Type B pancreatic cell (in vitro differentiated cells): ENCODE data around the gene PCDHB4. TPM values are rescaled to one million over a fixed set of nuclear protein-coding genes. Genes with fewer than 3 reads are reported as not detected.
"Not testable (repeated sequence)": the region's sequence is repeated elsewhere in the genome, so short reads cannot be mapped to it uniquely, and the experiment has no call there.

ENCODE experiments used
- DNase-seq: peaks from one replicate; pipeline ENCODE4 v3.0.0; 2021; ENCODE audit warnings: mixed read lengths; ENCODE audit not compliant: unreplicated experiment; ENCODE audit errors: extremely low spot score
- H3K27ac Mint-ChIP-seq: 2 replicates; pipeline ENCODE4 v1.8.0; 2021; ENCODE audit warnings: mild to moderate bottlenecking, mixed read lengths
- H3K27me3 Mint-ChIP-seq: 2 replicates; pipeline ENCODE4 v1.8.0; 2021; ENCODE audit warnings: mixed read lengths
- H3K36me3 Mint-ChIP-seq: 2 replicates; pipeline ENCODE4 v1.8.0; 2021; ENCODE audit warnings: mixed read lengths
- H3K4me1 Mint-ChIP-seq: one replicate; pipeline ENCODE4 v1.8.0; 2021; ENCODE audit warnings: mixed read lengths; ENCODE audit not compliant: unreplicated experiment
- H3K4me3 Mint-ChIP-seq: 2 replicates; pipeline ENCODE4 v1.8.0; 2021; ENCODE audit warnings: mild to moderate bottlenecking, mixed read lengths
- H3K9me3 Mint-ChIP-seq: 2 replicates; pipeline ENCODE4 v1.8.0; 2021; ENCODE audit warnings: mixed read lengths
- CTCF ChIP-seq: fragments of 200-600 bp; sonication (generic); conservative IDR thresholded peaks from 2 replicates; pipeline ENCODE4 v1.5.0; 2021; ENCODE audit warnings: antibody characterized with exemption, mild to moderate bottlenecking
- total RNA-seq: library from RNA; stranded (reverse); gene quantifications from 2 replicates; pipeline ENCODE4 v1.2.1, GENCODE V29; 2021; ENCODE audit warnings: low replicate concordance

The PCDHB4 gene
- total RNA-seq, 1 donor from 2014 or later = 2.7 TPM

DNA sequence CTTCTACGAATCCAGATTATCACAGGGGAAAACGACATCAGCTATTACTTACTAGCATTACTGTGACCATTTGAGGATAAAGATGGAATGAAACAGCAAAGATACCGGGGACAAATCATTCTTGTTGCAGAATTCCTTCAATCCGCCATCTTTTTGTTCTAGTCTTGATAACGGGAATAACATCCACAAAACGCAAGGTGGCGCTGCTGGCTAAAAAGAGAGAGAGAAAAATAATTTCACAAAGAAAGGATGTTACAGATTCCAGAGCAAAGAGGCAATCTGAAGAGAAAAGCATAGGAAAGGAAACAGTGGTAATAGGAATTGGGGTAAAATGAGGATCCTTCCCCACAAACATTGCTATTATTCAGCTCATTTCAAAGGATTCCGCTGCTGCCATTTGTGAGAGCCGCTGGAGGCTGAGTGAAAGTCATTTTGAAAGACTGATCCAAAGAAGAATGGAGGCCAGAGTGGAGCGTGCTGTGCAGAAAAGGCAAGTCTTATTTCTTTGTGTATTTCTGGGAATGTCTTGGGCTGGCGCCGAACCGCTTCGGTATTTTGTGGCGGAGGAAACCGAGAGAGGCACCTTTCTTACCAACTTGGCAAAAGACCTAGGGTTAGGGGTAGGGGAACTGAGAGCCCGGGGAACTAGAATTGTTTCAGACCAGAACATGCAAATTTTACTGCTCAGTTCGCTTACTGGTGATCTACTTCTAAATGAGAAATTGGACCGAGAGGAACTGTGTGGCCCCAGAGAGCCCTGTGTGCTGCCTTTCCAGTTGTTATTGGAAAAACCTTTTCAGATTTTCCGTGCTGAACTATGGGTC, 51.0 kb downstream of the PCDHB4 start, which contains the start of gene PCDHB7:
Gene PCDHB7, plus strand, starts transcription at position 264 of the 824 bp plus-strand sequence. Its CDS starts 192 bp downstream, at position 456.
- peak; percentile 60 for TF ChIP-seq CTCF
- Mint-ChIP-seq H3K4me1 (no peaks in the 10 kb centered on the region), H3K4me3 (no peak within 1 kb of the TSS), H3K36me3 (no peaks in the 10 kb centered on the region), H3K27me3 (no peaks in the 10 kb centered on the region), H3K27ac (no peak within 1 kb of the TSS), H3K9me3 (peaks cover 5% of the 10 kb centered on the region)
- DNase-seq = no peak

- not testable (repeated sequence) for H3K27ac Mint-ChIP-seq, H3K4me3 Mint-ChIP-seq, H3K27me3 Mint-ChIP-seq, H3K9me3 Mint-ChIP-seq, H3K4me1 Mint-ChIP-seq, DNase-seq, H3K36me3 Mint-ChIP-seq
Measured at GRCh38 chr5:141174291-141175104, 52.9 kb downstream of the PCDHB4 start.

Other genes starting within 250 kb of the PCDHB4 start
- gene PCDHA12, start 246.5 kb upstream of the PCDHB4 start, total RNA-seq = 10.2 and 27.3 TPM in 2 replicates
- 2.6 and 5.1 TPM in 2 replicates for gene PCDHA13, start 239.7 kb upstream of the PCDHB4 start, total RNA-seq
- 6.7 and 9.2 TPM in 2 replicates for gene PCDHAC1, start 195.5 kb upstream of the PCDHB4 start, total RNA-seq
- 2.7 and 3.5 TPM in 2 replicates for gene PCDHAC2, start 155.3 kb upstream of the PCDHB4 start, total RNA-seq
- gene PCDHB1, start 70.4 kb upstream of the PCDHB4 start, total RNA-seq = 0.05 and 0.24 TPM in 2 replicates
- 33.7 and 36.3 TPM in 2 replicates for gene PCDHB2, start 27.2 kb upstream of the PCDHB4 start, total RNA-seq
- 3.9 and 5.4 TPM in 2 replicates for gene PCDHB3, start 21.3 kb upstream of the PCDHB4 start, total RNA-seq
- gene PCDHB5, start 13.4 kb downstream of the PCDHB4 start, total RNA-seq = 7.3 and 28.8 TPM in 2 replicates
- gene PCDHB6, start 28.2 kb downstream of the PCDHB4 start, total RNA-seq = 0.80 and 0.95 TPM in 2 replicates
- 0.29 and 0.63 TPM in 2 replicates for gene PCDHB7, start 50.8 kb downstream of the PCDHB4 start, total RNA-seq
- 0.99 and 3.9 TPM in 2 replicates for gene PCDHB8, start 56.0 kb downstream of the PCDHB4 start, total RNA-seq
- 3.1 and 6.9 TPM in 2 replicates for gene PCDHB16, start 60.6 kb downstream of the PCDHB4 start, total RNA-seq
- 2.2 and 2.8 TPM in 2 replicates for gene PCDHB9, start 65.3 kb downstream of the PCDHB4 start, total RNA-seq
- 2.1 and 3.2 TPM in 2 replicates for gene PCDHB10, start 70.5 kb downstream of the PCDHB4 start, total RNA-seq
- 2.0 and 3.3 TPM in 2 replicates for gene PCDHB11, start 77.8 kb downstream of the PCDHB4 start, total RNA-seq
- 1.4 and 2.3 TPM in 2 replicates for gene PCDHB12, start 86.9 kb downstream of the PCDHB4 start, total RNA-seq
- gene PCDHB13, start 92.1 kb downstream of the PCDHB4 start, total RNA-seq = 2.3 and 4.7 TPM in 2 replicates
- 3.1 and 3.7 TPM in 2 replicates for gene PCDHB14, start 101.5 kb downstream of the PCDHB4 start, total RNA-seq
- 3.3 and 3.8 TPM in 2 replicates for gene PCDHB15, start 123.6 kb downstream of the PCDHB4 start, total RNA-seq
- gene SLC25A2, start 182.2 kb downstream of the PCDHB4 start, total RNA-seq = 0.45 and 0.92 TPM in 2 replicates
- gene TAF7, start 199.0 kb downstream of the PCDHB4 start, total RNA-seq = 87.0 and 92.0 TPM in 2 replicates
- 0.31 and 0.74 TPM in 2 replicates for gene PCDHGA1, start 208.7 kb downstream of the PCDHB4 start, total RNA-seq
- gene PCDHGA2, start 216.9 kb downstream of the PCDHB4 start, total RNA-seq = 0.17 and 0.69 TPM in 2 replicates
- 0.27 and 2.3 TPM in 2 replicates for gene PCDHGA3, start 222.0 kb downstream of the PCDHB4 start, total RNA-seq
- 1.1 and 1.8 TPM in 2 replicates for gene PCDHGB1, start 228.3 kb downstream of the PCDHB4 start, total RNA-seq
- 0.75 and 1.5 TPM in 2 replicates for gene PCDHGA4, start 233.2 kb downstream of the PCDHB4 start, total RNA-seq
- 0.94 and 0.95 TPM in 2 replicates for gene PCDHGB2, start 238.2 kb downstream of the PCDHB4 start, total RNA-seq
- gene PCDHGA5, start 242.3 kb downstream of the PCDHB4 start, total RNA-seq = 0.39 and 0.88 TPM in 2 replicates
- 0.39 and 1.2 TPM in 2 replicates for gene PCDHGB3, start 248.4 kb downstream of the PCDHB4 start, total RNA-seq